HG02678 (cell line): ENCODE data around the gene RTL10.

Experiments
- ATAC-seq: cut with Tn5 transposase; IDR thresholded peaks from one replicate; pipeline ENCODE4 v1.9.1; 2021; ENCODE audit warnings: mild to moderate bottlenecking, moderate library complexity; ENCODE audit not compliant: unreplicated experiment

Gene RTL10

GRCh38 chr22:19866665-19867009 lies 12.0 kb upstream of the RTL10 start:
- ATAC-seq: no peak

- ATAC-seq: no peak
Observed at GRCh38 chr22:19865141-19865829, 10.6 kb upstream of the RTL10 start.

- ATAC-seq: no peak
Observed at GRCh38 chr22:19864538-19865106, 9.9 kb upstream of the RTL10 start.

DNA sequence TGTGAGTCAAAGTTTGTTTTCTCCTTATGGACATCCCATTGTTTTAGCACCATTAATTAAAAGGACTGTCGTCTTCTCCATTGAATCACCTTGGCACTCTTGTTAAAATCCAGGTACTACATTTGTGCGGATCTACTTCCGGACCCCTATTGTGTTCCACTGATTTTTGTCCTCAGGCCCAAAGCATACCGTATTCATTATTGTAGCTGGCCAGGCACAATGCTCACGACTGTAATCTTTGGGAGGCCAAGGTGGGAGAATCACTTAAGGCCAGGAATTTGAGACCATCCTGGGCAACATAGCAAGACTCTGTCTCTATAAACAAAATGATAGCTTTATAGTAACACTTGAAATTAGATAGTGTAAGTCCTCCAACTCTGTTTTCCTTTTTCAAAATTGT lies 8.9 kb upstream of the RTL10 start:
- ATAC-seq: no peak

DNA sequence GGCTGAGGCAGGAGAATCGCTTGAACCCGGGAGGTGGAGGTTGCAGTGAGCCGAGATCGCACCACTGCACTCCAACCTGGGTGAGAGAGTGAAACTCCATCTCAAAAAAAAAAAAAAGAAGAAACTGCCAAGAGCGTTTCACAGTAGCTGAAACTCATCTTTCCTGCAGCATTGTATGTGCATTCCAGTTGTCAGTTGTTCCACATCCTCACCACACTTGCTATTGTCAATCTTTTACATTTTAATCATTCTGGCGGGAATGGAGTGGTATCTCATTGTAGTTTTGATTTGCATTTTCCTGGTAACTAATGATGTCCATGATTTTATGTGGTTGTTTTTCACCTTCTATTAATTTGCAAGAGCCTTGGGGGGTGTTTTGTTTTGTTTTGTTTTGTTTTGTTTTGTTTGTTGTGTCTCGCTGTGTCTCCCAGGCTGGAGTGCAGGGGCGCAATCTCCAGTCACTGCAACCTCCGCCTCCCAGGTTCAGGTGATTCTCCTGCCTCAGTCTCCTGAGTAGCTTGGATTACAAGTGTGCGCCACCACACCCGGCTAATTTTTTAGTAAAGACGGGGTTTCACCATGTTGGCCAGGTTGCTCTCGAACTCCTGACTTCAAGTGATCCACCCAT lies 8.1 kb upstream of the RTL10 start:
- ATAC-seq: no peak

GRCh38 chr22:19859861-19860510 lies 5.3 kb upstream of the RTL10 start:
- ATAC-seq: no peak

- ATAC-seq: no peak
Observed at GRCh38 chr22:19857382-19857781, 2.7 kb upstream of the RTL10 start.

DNA sequence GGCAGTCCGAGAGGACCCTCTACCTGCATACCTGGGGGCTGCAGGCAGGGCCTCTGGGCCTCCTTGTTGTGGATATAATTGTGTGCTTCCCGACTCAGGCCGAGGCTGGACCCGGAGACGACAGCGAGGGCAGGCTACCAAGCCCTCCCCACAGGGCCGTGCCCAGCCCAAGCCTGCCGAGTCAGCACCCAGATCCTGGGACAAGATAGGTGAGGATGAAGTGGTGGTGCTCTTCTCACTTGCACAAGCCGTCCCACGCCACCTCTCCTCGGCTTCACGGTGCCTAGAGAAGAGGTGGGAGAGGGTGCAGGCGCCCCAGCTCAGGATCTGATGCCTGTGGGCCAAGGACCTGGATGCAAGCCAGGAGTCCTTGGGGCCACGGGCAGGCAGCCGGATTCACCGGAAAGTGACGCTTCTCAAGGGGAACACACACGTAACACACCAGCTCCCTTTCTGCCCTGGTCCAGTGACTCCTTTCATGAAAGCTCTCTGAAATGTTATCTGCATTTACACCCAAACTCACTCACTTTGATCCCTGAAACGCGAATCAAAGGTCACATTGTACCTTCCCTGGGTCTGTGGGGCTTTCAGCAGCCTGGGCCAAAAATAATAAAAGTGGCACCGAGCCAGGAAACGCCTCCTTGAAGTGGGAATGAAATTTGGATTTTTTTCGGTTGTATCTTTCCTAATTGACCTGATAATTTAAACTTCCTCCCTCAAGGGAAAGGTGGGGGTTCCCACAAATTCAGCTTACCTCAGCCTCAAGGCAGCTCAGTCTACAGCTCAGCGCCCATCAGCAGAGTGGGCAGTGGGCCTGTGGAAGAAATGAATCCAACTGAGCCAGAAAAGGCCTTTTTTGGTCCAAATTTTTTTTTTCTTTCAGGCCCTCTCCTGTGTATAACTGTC lies 1.1 kb upstream of the RTL10 start:
- peak; percentile 6 for ATAC-seq

DNA sequence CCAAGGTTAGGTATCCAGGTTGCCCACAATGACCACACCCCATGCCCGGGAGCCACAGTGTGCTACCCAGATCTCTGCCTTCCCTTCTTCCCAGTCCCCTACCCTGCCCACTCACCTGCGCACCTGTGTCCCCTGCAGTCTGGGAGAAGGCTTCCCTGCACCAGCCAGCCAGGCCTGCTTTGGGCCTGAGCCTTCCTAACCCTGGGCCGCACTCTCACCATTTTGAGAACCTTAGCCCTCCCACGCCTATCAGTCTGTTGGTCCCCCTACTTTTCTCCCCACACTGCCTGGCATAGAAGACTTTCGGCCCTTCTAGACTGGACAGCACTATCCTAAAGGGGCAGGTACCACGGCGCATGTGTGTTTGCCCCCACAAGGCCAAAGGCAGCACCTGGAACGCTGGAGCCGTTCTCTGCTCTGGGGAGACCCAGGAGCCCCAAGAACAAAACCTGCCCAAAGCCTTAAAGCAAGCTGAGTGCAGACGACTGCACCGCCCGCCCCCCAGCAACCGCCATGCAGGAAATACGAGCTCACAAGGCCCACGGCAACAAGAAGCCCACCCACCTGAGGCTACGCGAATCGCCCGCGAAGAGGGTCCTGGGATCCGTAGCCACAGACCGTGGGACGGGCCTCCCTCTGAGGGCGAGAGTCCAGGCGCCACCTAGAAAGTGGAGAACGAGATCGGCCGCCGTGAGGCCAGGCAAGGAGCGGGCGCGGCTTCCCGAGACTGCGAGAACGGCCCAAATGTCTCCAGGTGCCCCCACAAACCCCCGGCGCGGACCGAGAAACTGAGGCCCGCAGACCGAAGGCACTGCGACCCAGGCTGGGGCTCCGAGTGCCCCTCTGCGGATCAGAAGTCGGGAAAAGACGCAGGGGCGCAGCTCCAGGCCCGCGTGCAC lies 546 bp downstream of the RTL10 start:
- peak; percentile 4 for ATAC-seq

GRCh38 chr22:19853058-19853878 lies 1.4 kb downstream of the RTL10 start:
- ATAC-seq: no peak

GRCh38 chr22:19852177-19852781 lies 2.4 kb downstream of the RTL10 start:
- ATAC-seq: no peak

DNA sequence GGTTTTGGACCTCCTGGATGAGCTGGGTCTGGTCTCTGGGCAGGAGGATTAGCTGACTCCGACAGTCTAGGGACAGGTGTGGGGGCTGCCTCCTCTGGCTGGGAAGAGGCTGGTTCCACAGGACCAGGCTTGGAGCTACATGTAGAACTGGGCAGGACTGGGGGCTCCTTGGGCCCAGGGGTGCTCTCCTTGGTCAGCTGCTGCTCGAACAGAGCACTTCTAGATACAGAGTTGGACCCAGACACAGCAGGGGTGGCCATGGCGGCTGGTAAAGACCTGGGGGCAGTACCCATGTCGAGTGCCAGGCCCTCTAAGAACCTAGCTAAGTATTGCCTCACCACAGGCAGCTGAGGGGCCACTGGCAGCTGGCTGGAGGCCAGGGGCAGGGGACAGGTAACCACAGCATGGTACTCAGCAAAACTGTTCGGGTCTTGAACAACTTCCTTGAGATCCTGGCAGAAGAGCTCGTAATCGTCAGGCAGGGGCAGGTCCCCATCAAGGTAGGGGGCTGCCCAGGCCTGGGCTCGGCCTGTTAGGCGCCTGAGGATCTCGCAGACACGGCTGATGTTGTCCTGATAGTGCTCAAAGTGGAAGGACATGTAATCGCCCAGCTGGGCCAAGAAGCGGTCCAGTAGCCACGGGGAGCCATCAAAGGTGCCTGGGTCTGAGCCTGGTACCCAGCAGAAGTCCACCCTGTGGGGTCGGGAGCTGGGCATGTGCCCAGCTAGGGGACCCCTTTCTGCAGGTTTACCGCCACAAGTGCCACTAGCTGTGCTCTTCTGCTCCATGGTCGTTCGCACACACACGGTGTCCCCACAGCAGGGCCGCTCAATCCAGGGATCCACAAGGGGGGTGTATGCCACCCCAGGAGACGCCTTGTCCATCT lies 3.1 kb downstream of the RTL10 start:
- no peak for ATAC-seq

DNA sequence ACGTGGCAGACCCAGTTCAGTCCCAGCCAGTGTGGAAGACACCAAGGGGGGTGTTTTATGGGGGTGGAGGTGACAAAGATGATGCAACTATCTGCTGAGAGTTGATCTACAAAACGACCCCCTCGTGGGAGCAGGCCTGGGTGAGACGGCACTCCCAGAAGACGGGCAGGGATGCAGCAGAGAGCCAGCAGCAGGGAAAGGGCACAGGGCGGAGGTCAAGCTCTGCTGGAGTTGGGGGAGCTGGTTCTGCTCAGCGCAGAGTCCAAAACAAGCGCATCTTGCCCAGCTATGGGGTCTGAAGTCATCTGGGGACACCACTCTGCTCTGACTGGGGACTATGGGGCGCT lies 3.9 kb downstream of the RTL10 start:
- ATAC-seq: no peak

DNA sequence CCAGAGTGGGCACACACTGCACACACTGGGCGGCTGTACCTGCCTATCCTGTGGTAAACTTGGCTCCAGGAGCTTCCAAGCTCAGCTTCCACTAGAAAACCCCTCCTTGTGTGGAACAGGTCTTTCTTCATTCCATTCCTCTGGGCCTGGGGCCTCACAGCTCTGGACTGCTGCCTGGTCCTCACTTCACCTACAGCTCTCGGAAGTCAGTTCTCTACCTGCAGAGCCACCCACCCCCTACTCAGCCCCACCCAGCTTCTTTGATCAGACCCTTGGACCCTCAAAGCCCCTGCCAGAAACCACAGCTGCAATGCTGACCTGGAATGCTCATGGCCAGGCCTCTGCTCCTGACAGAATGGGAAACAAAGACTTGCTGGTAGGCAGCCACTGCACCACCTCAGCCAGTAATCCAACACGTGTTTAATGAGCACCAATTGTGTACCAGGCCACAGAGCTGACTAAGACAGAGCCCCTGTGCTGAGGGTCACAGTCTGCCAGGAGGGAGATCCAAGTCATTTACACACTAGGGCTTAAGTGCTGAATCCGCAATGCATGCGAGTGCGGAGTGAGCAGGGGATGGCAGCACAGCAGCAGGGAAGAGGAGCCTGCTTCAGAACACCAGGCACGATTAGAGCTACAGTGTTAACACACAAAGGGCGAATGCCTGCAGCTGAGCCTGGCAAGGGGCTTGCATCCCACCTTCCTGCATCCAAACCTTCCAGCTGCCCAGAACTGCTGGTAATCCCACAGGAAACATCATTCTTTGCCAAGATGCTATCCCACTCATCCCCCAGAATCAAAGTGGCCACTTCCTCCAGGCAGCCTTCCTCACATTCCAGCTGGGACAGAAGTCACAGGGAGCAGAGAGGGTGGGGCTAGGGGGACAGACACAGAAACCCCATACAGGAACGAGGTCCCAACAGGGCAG lies 4.6 kb downstream of the RTL10 start:
- no peak for ATAC-seq

GRCh38 chr22:19848298-19849224 lies 6.1 kb downstream of the RTL10 start:
- no peak for ATAC-seq

DNA sequence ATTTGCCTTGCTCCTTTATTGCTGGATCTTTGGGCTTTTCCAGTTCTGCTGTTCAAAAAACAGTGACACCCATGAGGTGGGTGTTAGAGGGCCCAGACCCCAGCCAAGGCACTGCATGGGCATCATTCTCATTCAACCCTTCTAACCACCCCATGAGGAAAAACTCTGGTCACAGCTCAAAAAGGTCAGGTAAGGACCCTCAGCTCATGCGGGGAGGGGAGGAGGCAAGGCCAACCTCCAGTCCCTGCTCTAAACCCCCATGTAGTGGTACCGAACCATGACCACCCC lies 7.4 kb downstream of the RTL10 start:
- ATAC-seq: no peak
